Left ventricle myocardium inferior (tissue), 1 donor: ENCODE data around the gene TSKU. TPM values are rescaled to one million over a fixed set of nuclear protein-coding genes. Genes with fewer than 3 reads are reported as not detected.

Experiments used
- DNase-seq: peaks from one replicate; pipeline ENCODE4 v3.0.0-alpha.2; 2020
- H3K27ac ChIP-seq: fragments of 200-600 bp; replicated peaks from 2 replicates; pipeline ENCODE4 v1.8.0; 2021
- H3K27me3 ChIP-seq: fragments of 200-600 bp; 2 replicates; pipeline ENCODE4 v1.8.0; 2021; ENCODE audit warnings: low read depth
- H3K36me3 ChIP-seq: fragments of 200-600 bp; 2 replicates; pipeline ENCODE4 v1.8.0; 2021
- H3K4me1 ChIP-seq: fragments of 200-600 bp; 2 replicates; pipeline ENCODE4 v1.8.0; 2021
- H3K4me3 ChIP-seq: fragments of 200-600 bp; 2 replicates; pipeline ENCODE4 v1.8.0; 2021; ENCODE audit warnings: mild to moderate bottlenecking, moderate library complexity
- H3K9me3 ChIP-seq: fragments of 200-600 bp; replicated peaks from 2 replicates; pipeline ENCODE4 v1.8.0; 2021
- intact Hi-C: fragments of 100-400 bp; cut with micrococcal nuclease; formaldehyde crosslinking; loops from one replicate; pipeline ENCODE4 v1.11.0; 2022
- total RNA-seq: library from RNA; stranded (reverse); fragmentation: NEBNext Ultra II Directional; extraction: Animal tissue kit (Norgen Biotek cat#: 25700); gene quantifications from one replicate; pipeline ENCODE4 v1.2.1, GENCODE V29; 2021
- TF ChIP-seq, protein P1 (sequence below): fragments of 200-600 bp; IDR thresholded peaks from 2 replicates; pipeline ENCODE4 v1.8.0; 2021; ENCODE audit warnings: antibody characterized with exemption, mild to moderate bottlenecking, borderline replicate concordance
- donor health status: DM: no; HTN: yes; CAD: no; lungs with severe emphysema.

TSKU gene
- total RNA-seq, 1 donor from 2014 or later, result 12.1 TPM

DNA sequence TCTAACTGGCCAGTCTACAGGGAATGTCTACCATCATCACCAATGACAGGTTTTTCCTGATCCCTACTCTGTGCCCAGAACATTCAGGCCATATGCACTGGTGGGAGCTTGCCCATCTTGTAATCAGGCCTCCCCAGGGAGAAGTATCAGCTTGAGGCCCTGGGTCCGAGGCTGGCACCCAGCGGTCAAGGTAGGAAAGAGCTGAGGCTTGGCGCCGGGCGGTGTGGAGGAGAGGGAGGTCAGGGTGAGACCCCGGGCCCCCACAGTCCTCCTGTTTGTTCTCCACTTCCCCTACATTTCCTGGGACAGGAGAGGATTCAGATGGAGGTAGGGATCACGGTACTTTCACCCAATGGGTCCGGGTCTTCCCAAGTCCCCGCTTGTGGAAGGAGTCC, 15.5 kb downstream of the TSKU start:
- intact Hi-C loops, result no loop called here
- DNase-seq, result no peak
- no peaks in the 10 kb centered on the region for H3K27me3 ChIP-seq
- H3K9me3 ChIP-seq, result no peaks in the 10 kb centered on the region
- peaks cover 19% of the 10 kb centered on the region for H3K36me3 ChIP-seq
- TF ChIP-seq, protein P1, sequence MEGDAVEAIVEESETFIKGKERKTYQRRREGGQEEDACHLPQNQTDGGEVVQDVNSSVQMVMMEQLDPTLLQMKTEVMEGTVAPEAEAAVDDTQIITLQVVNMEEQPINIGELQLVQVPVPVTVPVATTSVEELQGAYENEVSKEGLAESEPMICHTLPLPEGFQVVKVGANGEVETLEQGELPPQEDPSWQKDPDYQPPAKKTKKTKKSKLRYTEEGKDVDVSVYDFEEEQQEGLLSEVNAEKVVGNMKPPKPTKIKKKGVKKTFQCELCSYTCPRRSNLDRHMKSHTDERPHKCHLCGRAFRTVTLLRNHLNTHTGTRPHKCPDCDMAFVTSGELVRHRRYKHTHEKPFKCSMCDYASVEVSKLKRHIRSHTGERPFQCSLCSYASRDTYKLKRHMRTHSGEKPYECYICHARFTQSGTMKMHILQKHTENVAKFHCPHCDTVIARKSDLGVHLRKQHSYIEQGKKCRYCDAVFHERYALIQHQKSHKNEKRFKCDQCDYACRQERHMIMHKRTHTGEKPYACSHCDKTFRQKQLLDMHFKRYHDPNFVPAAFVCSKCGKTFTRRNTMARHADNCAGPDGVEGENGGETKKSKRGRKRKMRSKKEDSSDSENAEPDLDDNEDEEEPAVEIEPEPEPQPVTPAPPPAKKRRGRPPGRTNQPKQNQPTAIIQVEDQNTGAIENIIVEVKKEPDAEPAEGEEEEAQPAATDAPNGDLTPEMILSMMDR, result no peak
- peaks cover 46% of the 10 kb centered on the region for H3K4me1 ChIP-seq
- H3K4me3 ChIP-seq, result peak overlapping the region; percentile 59
- H3K27ac ChIP-seq, result peak overlapping the region; percentile 74

DNA sequence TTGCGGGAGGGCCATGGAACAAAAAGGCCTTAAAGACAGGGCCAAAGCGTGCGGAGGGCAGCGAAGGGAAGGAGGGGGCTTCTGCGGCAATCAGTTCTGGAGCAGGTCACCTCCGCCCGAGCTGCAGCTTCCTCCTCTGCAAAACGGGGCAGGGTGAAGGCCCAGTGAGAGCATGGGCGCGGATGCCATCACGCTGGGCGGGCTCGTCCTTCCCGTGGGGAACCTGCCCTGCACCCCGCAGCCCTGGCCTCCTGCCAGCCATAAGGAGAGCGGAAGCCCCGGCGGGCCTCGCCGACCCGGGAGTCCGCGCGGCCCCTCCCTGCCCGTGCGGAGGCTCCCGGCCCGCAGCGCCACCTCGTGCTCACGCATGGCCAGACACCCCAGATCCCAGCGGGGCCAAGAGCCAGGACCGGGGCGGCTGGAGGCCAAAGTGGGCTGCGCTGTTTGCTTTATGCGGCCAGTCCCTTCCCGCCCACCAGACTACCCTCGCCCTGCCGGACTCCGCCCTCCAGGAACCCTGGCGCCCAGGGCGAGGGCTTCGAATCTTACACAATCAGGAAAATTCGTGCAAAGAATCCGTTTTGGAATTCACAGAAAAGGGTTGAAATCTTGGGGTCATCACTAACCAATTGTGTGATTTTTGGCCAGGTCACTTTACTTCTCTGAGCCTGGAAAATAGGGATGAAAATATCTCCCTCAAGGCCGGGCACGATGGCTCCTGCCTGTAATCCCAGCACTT, 16.1 kb downstream of the TSKU start:
- peak overlapping the region; percentile 59 for H3K4me3 ChIP-seq
- no peaks in the 10 kb centered on the region for H3K9me3 ChIP-seq
- intact Hi-C loops, result no loop called here
- peaks cover 19% of the 10 kb centered on the region for H3K36me3 ChIP-seq
- peak overlapping the region; percentile 74 for H3K27ac ChIP-seq
- DNase-seq, result peak; percentile 91
- TF ChIP-seq, protein P1, result peak; percentile 98
- H3K4me1 ChIP-seq, result peaks cover 45% of the 10 kb centered on the region
- no peaks in the 10 kb centered on the region for H3K27me3 ChIP-seq

GRCh38 chr11:76800466-76801200, 17.5 kb downstream of the TSKU start:
- DNase-seq, result no peak
- Histone ChIP-seq H3K27ac (no peak overlapping the region), H3K36me3 (peaks cover 15% of the 10 kb centered on the region), H3K9me3 (no peaks in the 10 kb centered on the region), H3K4me1 (peaks cover 43% of the 10 kb centered on the region), H3K27me3 (no peaks in the 10 kb centered on the region), H3K4me3 (no peak overlapping the region)
- TF ChIP-seq, protein P1, result no peak
- intact Hi-C loops, result no loop called here

DNA sequence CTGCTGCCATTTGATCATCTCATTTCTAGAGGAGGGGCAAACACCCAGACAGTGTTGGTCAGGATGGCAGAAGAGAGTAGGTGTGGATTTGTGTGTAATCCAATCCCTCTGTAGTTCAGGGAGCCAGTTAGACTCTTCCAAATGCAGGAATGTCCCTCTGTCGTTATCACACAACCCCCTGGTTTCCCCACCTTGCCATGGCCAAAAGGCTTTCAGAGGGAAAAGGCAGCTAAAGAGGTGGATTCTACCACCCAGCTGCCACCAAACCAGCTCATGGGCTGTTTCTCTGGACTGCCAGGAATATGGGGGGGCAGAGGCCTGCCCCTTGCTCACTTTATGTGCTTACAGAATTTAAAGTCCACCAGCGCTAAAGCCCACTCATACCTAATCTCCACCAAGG, 18.1 kb downstream of the TSKU start:
- peaks cover 43% of the 10 kb centered on the region for H3K4me1 ChIP-seq
- H3K27ac ChIP-seq, result no peak overlapping the region
- intact Hi-C loops, result no loop called here
- DNase-seq, result no peak
- no peak overlapping the region for H3K4me3 ChIP-seq
- H3K36me3 ChIP-seq, result peaks cover 9% of the 10 kb centered on the region
- TF ChIP-seq, protein P1, result no peak
- no peaks in the 10 kb centered on the region for H3K27me3 ChIP-seq
- H3K9me3 ChIP-seq, result no peaks in the 10 kb centered on the region

GRCh38 chr11:76801736-76802135, 18.6 kb downstream of the TSKU start:
- intact Hi-C loops, result no loop called here
- no peaks in the 10 kb centered on the region for H3K9me3 ChIP-seq
- no peak for DNase-seq
- peaks cover 4% of the 10 kb centered on the region for H3K36me3 ChIP-seq
- TF ChIP-seq, protein P1, result no peak
- H3K4me1 ChIP-seq, result peaks cover 43% of the 10 kb centered on the region
- H3K27ac ChIP-seq, result no peak overlapping the region
- H3K4me3 ChIP-seq, result no peak overlapping the region
- H3K27me3 ChIP-seq, result no peaks in the 10 kb centered on the region
